ENCODE data around the gene ZNF277. TPM values are rescaled to one million over a fixed set of nuclear protein-coding genes. Genes with fewer than 3 reads are reported as not detected.

The ZNF277 gene
- polyA plus RNA-seq, 12 donors, result 22.9 to 41.6 (median 28.3) TPM; not detected in 1

DNA sequence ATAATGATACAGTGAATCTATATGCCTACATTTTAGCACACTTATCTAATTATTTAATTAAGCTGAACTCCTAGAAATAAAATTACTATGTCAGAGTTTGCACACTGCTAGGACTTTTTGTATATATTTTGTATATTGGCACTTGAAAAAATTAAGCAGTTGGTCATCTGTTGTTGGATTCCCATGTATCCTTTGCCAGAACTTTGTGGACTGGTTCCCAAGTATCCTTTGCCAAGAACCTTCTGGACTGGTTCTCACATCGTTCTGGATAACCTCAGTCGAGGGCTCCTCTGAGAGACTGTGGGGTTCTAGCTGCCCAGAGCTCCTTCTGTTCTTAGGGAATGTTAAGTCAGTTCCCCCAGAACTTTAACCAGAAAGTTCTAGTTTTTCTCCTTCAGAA lies 135.0 kb downstream of the ZNF277 start:
- no peak for DNase-seq

DNA sequence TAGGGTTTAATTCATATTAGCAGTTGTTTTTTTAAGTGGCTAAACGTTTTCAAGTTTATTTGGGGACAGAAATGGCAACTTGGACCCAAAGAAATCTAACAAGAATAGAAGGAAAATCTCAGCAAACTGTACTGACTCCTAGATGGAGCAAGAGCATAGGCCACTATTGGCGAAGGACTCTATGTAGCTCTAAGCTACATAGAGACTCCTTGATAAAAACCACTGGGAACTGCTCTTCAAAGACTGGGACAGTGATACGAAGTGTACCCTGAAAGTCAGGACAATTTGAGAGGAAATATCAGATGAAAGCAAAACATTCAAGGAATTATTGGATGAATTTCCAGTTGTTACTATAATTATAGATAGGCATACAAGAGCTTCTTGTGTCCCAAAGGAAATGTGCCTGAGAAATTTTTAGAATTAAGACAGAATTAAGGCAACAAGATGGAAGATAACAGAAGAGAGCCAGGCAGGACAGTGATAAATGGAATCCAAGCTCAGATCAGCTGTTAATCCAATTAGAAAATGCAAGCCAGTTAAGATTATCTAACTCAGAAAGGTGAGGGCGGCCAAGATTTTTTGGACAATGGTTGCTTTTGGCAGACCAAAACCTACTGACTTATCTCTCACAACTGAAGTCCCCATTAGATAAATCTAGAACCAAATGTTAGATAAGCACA lies 140.0 kb downstream of the ZNF277 start:
- no peak for DNase-seq

GRCh38 chr7:112347088-112347487 lies 140.6 kb downstream of the ZNF277 start:
- no peak for DNase-seq

GRCh38 chr7:112350585-112350984 lies 144.1 kb downstream of the ZNF277 start:
- DNase-seq, result no peak

DNA sequence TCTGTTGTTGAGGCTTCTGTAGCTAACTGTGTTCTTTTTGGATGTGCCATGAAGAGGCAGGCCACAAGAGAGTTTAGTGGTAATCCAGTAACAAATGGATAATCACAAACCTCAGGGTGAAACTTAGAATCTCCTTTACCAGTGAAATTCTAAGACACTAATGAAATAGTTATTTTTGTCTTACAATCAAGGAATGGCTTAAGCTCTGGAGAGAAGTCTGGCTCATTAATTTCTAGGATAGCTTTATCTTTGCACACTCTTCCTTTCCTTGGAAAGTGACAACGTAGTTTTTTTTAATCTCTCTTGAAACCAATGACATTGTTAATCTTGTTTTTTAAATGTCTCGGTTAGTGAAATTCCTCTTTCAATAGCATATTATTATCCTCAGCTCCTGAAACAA lies 150.1 kb downstream of the ZNF277 start:
- no peak for DNase-seq

DNA sequence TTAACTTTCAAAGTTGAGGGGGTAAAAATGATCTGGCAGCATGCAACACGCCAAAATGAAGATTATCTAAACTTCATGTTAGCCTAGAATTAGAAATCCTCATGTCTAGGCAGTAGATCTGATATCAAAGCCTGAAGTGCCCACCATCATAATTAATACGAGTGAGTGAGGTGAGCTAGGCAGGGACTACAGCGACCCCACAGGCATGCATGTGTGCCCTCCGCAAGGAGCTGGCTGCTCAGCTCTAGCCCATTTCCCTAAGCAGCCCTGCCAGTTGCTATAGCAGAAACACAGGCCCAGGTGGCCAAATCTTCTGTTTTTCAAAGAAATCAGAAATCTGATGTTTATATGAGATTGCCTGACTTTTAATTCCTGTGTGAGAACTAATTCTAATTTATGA lies 150.6 kb downstream of the ZNF277 start:
- no peak for DNase-seq

- no peak for DNase-seq
Measured at GRCh38 chr7:112358513-112358912, 152.0 kb downstream of the ZNF277 start.

DNA sequence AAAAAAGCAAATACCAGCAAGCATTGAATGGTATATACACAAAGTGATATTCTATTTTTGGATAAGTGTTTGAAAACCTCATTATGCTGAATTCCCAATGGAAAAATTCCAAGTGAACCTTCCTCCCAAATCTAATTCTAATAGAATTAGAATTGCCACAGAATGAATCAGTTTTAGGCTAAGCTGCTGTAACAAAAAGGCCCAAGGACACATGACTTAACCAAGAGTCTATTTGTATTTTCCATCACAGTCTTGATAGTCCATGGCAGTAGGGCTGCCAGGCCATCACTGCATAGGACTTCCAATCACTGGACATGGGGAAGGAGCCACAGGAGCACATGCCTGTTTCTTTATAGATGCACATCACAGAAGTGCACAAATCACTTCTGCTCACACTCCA lies 152.6 kb downstream of the ZNF277 start:
- no peak for DNase-seq

GRCh38 chr7:112360681-112361080 lies 154.2 kb downstream of the ZNF277 start:
- no peak for DNase-seq

GRCh38 chr7:112361154-112361553 lies 154.7 kb downstream of the ZNF277 start:
- DNase-seq, result no peak

DNA sequence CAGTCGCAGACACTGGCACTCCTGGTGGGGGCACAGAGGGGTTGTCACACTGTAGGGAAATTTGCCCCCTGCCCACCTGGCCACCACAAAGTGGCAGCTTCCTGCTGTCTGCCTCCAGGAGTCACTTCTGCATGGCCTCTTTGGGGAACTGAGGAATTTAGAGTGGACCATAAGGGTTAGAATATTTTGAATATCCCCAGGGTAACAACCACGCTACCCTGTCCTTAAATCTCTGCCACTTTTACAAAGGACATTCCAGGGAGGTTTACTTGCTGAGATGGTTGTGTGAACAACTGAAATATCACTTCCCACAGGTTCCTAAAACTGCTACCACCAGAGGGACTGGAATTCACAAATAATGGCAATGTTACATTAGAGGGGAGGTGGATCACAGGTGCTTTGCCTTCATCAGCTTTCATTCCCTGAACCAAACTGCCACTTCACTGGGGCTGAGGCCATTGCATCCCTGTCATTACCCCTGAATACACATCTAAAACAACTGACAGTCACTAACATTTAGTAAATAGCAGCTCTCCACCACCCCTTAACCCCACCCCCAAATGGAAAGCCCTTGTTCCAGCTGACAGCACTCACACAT lies 155.7 kb downstream of the ZNF277 start:
- no peak for DNase-seq

DNA sequence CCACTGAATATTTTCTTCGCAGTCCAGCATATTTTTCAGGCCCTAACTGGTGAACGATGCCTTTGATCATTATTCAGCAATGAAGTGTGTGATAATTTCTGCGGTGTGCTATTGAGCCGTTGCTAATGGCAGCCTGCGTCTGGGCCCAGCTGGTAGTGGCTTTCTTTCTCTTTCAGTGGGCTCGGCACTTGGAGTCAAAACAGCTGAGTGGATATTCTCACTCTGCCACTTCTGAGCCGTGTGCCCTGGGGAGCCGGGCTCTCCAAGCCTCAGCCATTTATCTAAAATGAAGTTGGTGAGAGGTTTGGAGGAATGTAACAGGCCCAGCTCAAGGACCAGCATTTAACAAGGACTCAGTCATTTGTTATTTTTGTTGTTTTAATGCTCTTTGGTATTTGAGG lies 156.2 kb downstream of the ZNF277 start:
- no peak for DNase-seq

- no peak for DNase-seq
Measured at GRCh38 chr7:112364388-112364787, 157.9 kb downstream of the ZNF277 start.

DNA sequence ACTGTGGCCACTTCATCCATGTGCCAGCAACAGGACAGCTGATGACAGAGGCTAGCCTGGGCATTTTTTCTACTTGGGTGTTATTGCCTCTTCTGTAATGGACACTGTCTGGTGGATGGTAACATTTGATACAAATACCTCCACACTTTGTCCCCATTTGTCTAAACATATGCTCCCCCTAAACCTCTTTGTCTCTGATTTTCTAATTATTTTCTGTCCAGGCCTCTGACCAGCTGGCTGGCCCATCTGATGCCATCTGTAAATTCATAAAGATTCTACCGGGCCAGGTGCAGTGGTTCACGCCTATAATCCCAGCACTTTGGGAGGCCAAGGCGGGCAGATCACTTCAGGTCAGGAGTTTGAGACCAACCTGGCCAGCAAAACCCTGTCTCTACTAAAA lies 159.1 kb downstream of the ZNF277 start:
- no peak for DNase-seq

GRCh38 chr7:112366886-112367285 lies 160.4 kb downstream of the ZNF277 start:
- no peak for DNase-seq

DNA sequence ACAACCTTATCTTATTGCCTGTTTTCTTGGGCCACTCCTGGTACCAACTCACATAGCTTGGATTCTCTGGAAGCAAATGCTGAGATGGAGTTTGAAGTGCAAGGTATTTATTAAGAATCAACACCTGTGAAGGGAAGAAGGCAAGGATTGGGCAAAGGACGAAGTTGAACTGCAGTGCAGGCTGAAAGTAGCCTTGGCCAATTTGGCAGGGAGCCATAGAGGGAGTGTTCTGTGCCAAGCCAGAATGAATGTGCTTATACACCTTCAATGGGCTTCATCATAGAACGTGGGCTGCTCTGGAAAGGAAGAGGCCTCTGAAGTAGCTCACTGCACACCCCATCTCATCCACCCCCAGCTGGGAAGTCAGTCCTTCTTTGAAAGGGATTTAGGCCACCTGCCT lies 163.9 kb downstream of the ZNF277 start:
- no peak for DNase-seq

GRCh38 chr7:112371701-112372100 lies 165.2 kb downstream of the ZNF277 start:
- DNase-seq, result no peak

- DNase-seq, result no peak
Measured at GRCh38 chr7:112372101-112372500, 165.6 kb downstream of the ZNF277 start.

DNA sequence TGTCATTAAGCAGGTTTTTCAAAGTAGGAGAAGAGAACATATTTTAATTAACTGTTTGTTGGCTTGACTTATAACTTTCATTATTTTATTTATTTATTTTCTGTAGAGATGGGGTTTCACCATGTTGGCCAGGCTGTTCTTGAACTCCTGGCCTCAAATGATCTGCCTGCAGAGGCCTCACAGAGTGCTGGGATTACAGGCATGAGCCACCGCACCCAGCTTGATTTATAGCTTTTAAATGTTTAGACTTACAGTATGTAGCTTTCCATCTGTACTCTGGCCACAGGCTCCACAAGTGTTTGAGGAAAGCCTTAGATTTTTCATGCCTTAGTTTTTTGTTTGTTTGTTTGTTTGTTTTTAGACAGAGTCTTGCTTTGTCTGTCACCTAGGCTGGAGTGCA lies 171.1 kb downstream of the ZNF277 start:
- no peak for DNase-seq

GRCh38 chr7:112381311-112382091 lies 175.0 kb downstream of the ZNF277 start:
- no peak for DNase-seq

- no peak for DNase-seq
Measured at GRCh38 chr7:112383671-112384417, 177.3 kb downstream of the ZNF277 start.

- no peak for DNase-seq
Measured at GRCh38 chr7:112385516-112385915, 179.0 kb downstream of the ZNF277 start.
